ENCODE measurements around the gene PP2D1.

DNA sequence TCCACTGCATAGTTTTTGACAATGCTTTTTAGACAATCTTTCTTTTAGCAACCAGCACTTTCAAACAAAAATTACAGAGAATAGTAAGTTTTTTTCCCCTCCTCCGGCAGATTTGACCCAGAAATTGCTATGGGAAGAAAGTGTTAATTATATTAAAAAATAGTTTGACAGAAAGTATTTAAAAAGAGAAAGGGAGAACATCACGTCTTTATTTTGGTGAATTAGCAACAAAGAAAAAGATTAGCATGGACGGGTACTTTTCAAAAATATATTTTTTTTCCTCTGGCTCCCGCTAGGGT, 27.4 kb upstream of the PP2D1 start:
- TF ChIP-seq, protein P1, sequence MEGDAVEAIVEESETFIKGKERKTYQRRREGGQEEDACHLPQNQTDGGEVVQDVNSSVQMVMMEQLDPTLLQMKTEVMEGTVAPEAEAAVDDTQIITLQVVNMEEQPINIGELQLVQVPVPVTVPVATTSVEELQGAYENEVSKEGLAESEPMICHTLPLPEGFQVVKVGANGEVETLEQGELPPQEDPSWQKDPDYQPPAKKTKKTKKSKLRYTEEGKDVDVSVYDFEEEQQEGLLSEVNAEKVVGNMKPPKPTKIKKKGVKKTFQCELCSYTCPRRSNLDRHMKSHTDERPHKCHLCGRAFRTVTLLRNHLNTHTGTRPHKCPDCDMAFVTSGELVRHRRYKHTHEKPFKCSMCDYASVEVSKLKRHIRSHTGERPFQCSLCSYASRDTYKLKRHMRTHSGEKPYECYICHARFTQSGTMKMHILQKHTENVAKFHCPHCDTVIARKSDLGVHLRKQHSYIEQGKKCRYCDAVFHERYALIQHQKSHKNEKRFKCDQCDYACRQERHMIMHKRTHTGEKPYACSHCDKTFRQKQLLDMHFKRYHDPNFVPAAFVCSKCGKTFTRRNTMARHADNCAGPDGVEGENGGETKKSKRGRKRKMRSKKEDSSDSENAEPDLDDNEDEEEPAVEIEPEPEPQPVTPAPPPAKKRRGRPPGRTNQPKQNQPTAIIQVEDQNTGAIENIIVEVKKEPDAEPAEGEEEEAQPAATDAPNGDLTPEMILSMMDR (IDR thresholded peaks at IDR 0.05 in 2 of 3, conservative IDR thresholded peaks at IDR 0.05 in 1 of 3; ENCODE audit: borderline replicate concordance in 1 of 3, insufficient read depth in 1 of 3, low read depth in 2 of 3, low read length in 2 of 3) = no peak
- no peak for TF ChIP-seq REST (IDR thresholded peaks at IDR 0.05; ENCODE audit: low read depth)
